Measurements from ENCODE around the gene GRID2. TPM values are rescaled to one million over a fixed set of nuclear protein-coding genes. Genes with fewer than 3 reads are reported as not detected.

Gene GRID2
- polyA plus RNA-seq, 1 donor from 2014 or later: 14.9 TPM

DNA sequence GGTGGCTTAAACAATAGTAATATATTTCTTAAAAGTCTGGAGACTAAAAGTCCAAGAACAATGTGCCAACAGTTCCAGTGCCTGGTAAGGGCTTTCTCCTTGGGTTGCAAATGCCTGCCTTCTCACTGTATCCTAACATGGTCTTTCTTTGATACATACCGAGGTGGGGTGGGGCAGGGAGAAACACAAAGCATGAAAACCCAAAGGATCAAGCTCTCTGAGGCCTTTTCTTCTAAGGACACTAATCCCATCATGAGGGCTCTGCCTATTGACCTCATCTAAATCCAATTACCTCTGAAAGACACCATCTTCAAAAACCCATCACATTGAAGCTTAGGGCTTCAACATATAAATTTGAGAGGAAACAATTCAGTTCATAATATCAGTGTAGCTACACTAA lies 311.3 kb downstream of the GRID2 start:
- Histone ChIP-seq H3K9ac (ENCODE audit: low read length) (no peak overlapping the region), H3K36me3 (ENCODE audit: insufficient read depth, low read length) (no peaks in the 10 kb centered on the region)
- TF ChIP-seq EP300 (conservative IDR thresholded peaks at IDR 0.05; ENCODE audit: poor library complexity, severe bottlenecking): no peak
- no peak for TF ChIP-seq TAF1 (IDR thresholded peaks at IDR 0.05; ENCODE audit: low read depth)
- no peak for TF ChIP-seq RAD21 (conservative IDR thresholded peaks at IDR 0.05)
- TF ChIP-seq CTCF (IDR thresholded peaks at IDR 0.05; ENCODE audit: poor library complexity, severe bottlenecking): no peak

DNA sequence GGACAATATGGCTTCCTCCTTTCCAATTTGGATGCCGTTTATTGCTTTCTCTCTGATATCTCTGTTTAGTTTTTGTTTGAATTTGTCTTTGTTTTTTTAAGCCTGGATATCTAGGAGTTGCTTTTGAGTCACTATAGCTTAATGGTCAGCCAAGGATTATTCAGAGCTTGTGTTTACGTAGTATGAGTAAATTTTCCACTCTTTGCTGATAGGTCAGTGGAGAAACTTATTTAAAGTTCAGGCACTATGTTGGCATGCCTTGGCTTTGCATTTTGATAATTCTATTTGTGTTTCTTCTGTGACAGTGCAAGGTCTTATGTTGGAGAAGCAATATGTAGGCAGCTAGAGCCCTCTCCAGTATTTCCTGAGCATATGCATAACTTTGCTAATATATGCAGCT lies 315.2 kb downstream of the GRID2 start:
- TF ChIP-seq EZH2 (IDR thresholded peaks at IDR 0.05; ENCODE audit: borderline replicate concordance, insufficient read depth, low read length, poor library complexity, severe bottlenecking) (no peak), TAF1 (IDR thresholded peaks at IDR 0.05; ENCODE audit: low read depth) (no peak), RAD21 (conservative IDR thresholded peaks at IDR 0.05) (no peak), EP300 (conservative IDR thresholded peaks at IDR 0.05; ENCODE audit: poor library complexity, severe bottlenecking) (no peak), SMC3 (conservative IDR thresholded peaks at IDR 0.05; ENCODE audit: poor library complexity) (no peak), MXI1 (conservative IDR thresholded peaks at IDR 0.05; ENCODE audit: poor library complexity, severe bottlenecking) (no peak), CTCF (IDR thresholded peaks at IDR 0.05; ENCODE audit: poor library complexity, severe bottlenecking) (no peak), POLR2AphosphoS5 (IDR thresholded peaks at IDR 0.05) (no peak), REST (IDR thresholded peaks at IDR 0.05; ENCODE audit: borderline replicate concordance) (no peak)
- no peak overlapping the region for H3K4me3 ChIP-seq (ENCODE audit: low read length)
- H3K27ac ChIP-seq (ENCODE audit: low read length): no peak overlapping the region
- H3K36me3 ChIP-seq (ENCODE audit: insufficient read depth, low read length): no peaks in the 10 kb centered on the region
- no peaks in the 10 kb centered on the region for H3K9me3 ChIP-seq (ENCODE audit: low read length)
- H3F3A ChIP-seq (ENCODE audit: insufficient read depth, low read length, poor library complexity, severe bottlenecking): no peaks in the 10 kb centered on the region
- H3K79me2 ChIP-seq (replicated peaks; ENCODE audit: insufficient read depth, low read length): no peaks in the 10 kb centered on the region
- H3K9ac ChIP-seq (ENCODE audit: low read length): no peak overlapping the region
- no peak overlapping the region for H2AFZ ChIP-seq (ENCODE audit: low read depth, low read length)
- no peaks in the 10 kb centered on the region for H3K9me2 ChIP-seq (ENCODE audit: insufficient read depth, low read length)
- H3K4me2 ChIP-seq (ENCODE audit: low read length): no peak overlapping the region
- H3K27me3 ChIP-seq (ENCODE audit: insufficient read depth, low read depth, low read length): no peaks in the 10 kb centered on the region
- no peaks in the 10 kb centered on the region for H4K20me1 ChIP-seq (ENCODE audit: insufficient read depth)

More for the DNA sequence above, 311.3 kb downstream of the GRID2 start:
- Histone ChIP-seq H3K4me2 (ENCODE audit: low read length) (no peak overlapping the region), H2AFZ (ENCODE audit: low read depth, low read length) (no peak overlapping the region), H3F3A (ENCODE audit: insufficient read depth, low read length, poor library complexity, severe bottlenecking) (no peaks in the 10 kb centered on the region), H3K27ac (ENCODE audit: low read length) (no peak overlapping the region), H3K27me3 (ENCODE audit: insufficient read depth, low read depth, low read length) (no peaks in the 10 kb centered on the region), H3K79me2 (replicated peaks; ENCODE audit: insufficient read depth, low read length) (no peaks in the 10 kb centered on the region), H4K20me1 (ENCODE audit: insufficient read depth) (no peaks in the 10 kb centered on the region), H3K4me3 (ENCODE audit: low read length) (no peak overlapping the region), H3K9me3 (ENCODE audit: low read length) (no peaks in the 10 kb centered on the region), H3K9me2 (ENCODE audit: insufficient read depth, low read length) (no peaks in the 10 kb centered on the region)

Measured in neural cell (in vitro differentiated cells).